ENCODE results near the gene ASPM.
"Not testable (repeated sequence)": the region's sequence is repeated elsewhere in the genome, so short reads cannot be mapped to it uniquely, and the experiment has no call there.

The ASPM gene

DNA sequence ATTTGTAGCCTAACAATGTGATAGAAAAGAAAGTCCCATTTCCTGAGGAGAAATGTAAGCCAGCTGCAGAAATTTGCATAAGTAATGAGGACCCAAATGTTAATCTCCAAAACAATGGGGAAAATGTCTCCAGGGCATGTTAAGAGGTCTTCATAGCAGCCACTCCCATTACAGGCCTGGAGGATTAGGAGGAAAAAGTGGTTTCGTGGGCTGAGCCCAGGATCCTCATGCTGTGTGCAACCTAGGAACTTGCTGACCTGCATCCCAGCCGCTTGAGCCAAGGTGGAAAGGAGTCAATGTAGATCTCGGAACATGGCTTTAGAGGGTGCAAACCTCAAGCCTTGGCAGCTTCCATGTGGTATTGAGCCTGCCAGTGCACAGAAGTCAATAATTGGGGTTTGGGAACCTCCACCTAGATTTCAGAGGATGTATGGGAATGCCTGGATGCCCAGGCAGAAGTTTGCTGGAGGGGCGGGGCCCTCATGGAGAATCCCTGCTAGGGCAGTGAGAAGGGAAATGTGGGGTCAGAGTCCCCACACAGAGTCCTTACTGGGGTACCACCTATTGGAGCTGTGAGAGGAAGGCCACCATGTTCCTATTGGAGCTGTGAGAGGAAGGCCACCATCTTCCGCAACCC, 65.2 kb downstream of the ASPM start:
- no peak for DNase-seq (ENCODE audit: low read depth in 1 of 2, low spot score in 1 of 2)

DNA sequence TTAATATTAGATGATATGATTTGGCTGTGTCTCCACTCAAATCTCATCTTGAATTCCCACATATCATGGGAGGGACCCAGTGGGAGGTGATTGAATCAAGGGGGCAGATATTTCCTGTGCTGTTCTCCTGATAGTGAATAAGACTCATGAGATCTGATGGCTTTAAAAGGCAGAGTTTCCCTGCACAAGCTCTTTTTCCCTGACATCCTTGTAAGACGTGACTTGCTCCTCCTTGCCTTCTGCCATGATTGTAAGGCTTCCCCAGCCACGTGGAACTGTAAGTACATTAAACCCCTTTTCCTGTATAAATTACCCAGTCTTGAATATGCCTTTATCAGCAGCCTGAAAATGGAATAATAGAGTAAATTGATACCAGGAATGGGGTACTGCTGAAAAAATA, 66.1 kb downstream of the ASPM start:
- no peak for DNase-seq (ENCODE audit: low read depth in 1 of 2, low spot score in 1 of 2)

DNA sequence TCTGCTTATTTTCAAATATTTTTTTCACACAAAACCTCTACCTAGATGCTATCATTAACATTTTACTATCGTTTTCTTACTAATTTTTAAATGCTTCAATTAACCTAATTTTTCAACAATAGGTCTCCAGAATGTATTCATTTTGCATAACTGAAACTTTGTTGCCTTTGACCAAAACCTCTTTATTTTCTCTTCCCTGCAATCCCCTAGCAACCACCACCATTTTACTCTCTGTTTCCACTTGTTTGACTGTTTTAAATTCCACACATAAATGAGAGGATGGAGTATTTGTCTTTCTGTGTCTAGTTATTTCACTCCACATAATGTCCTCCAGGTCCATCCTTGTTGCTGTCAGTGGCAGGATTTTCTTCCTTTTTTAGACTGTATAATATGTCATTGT, 69.9 kb downstream of the ASPM start:
- no peak for DNase-seq (ENCODE audit: low read depth in 1 of 2, low spot score in 1 of 2)

DNA sequence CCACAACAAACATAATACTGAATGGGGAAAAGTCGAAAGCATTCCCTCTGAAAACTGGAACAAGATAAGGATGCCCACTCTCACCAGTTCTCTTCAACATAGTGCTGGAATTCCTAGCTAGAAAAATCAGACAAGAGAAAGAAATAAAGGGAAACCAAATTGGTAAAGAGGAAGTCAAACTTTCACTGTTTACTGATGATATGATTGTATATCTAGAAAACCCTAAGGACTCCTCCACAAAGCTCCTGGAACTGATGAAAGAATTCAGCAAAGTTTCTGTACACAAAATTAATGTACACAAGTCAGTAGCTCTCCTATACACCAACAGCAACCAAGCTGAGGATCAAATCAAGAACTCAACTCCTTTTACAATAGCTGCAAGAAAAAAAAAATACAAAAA, 72.5 kb downstream of the ASPM start:
- DNase-seq (ENCODE audit: low read depth in 1 of 2, low spot score in 1 of 2), result no peak

DNA sequence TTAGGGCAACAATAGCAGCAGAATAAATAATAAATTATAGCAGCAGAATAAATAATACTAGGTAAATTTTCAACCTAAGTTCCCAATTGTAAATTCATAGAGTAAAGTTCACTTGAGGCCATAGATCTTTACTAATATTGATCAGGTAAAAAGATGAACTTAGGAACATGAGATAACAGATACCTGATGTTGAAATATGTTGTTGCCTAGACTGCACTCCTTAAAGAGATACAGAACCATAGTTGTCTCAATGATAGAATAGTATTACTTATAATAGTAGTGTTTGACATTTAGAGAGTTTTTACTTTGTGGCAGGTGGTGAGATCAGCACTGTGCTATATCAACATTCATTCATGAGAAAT, 79.0 kb downstream of the ASPM start:
- no peak for DNase-seq (ENCODE audit: low read depth in 1 of 2, low spot score in 1 of 2)

DNA sequence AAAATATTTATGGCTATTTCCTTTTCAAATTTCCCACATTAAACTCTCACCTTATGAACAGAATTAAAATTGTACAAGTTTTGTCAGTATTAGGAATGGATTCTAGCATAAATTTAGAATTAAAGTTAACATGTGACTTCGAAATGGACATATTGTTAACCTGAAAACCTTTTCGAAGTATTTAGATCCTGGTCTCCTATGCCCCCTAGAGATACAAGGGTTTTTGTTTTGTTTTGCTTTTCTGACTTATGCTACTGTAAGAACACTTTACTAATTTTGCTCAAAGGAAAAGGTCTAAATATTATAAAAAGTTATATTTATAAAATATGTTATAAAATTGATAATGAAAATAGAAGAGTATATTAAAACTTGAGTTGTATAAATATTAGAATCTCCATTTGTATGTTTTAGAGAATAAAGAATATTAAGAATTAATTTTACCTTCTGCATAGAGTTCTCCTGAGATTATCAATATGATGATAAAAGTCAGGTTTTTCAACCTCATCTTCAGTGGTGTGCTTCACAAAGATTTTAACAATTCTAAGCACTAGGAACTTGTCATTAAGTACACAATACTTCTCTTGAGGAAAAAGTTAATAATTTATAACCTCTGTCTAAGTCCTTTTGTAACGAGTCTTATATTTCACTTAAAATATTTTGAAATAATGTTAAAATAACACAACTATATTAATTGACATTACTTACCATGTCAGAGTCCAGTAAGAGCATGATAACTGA, 79.6 kb downstream of the ASPM start, which contains the start of gene F13B:
Gene F13B (minus strand): TSS at position 542 of the 738 bp plus-strand sequence. CDS start 37 bp downstream, at position 505.
- DNase-seq (ENCODE audit: low read depth in 1 of 2, low spot score in 1 of 2), result no peak

DNA sequence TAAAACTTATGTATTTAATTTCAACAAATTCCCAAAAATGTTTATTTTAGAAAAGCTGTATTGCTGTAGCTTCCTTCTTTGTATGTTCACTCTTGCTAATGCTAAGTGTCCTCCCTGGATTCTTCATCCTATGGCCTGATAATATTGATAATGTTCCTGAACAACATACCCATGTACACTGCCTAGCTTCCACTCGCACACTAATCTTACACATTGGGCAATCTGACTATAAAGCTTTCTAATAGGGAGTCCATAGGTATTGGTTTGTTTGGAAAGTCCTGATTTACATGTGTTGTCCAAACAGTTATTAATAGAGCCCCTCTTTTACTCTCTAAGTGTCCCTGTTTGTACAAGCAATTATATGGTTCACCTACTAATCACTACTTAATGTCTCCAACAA, 80.2 kb downstream of the ASPM start:
- DNase-seq (ENCODE audit: low read depth in 1 of 2, low spot score in 1 of 2), result no peak

DNA sequence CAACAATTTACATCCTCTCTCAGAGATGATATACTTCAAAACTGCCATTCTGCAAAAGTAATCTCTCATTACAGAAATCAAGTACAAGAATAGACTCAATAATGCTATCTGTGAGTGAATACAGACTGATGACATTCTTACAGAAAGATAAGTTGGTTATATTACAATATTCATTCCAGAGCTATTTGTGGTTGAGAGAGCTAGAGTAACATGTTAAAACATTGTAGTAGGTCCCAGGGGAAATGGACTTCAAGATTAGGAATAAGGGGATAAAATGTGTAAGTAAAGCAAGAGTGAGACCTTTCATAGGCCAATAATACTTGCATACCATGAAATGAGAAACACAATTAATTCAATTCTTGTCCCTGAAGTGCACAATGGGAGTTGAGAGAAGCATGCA, 80.9 kb downstream of the ASPM start:
- no peak for DNase-seq (ENCODE audit: low read depth in 1 of 2, low spot score in 1 of 2)

DNA sequence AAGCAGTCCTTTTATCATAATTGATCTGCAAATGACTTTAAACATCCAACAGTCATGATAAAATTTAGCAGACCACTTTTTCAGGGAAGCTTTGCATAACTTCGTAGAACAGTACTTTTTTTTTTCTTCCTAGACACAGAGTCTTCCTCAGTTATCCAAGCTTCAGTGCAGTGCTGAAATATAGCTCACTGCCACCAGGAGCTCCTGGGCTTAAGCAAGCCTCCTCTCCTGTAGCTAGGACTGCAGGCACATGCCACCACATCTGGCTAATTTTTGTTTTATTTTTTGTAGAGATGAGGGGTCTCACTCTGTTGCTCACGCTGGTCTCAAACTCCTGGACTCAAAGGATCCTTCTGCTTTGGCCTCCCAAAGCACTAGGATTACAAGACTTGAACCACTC, 83.3 kb downstream of the ASPM start:
- no peak for DNase-seq (ENCODE audit: low read depth in 1 of 2, low spot score in 1 of 2)

DNA sequence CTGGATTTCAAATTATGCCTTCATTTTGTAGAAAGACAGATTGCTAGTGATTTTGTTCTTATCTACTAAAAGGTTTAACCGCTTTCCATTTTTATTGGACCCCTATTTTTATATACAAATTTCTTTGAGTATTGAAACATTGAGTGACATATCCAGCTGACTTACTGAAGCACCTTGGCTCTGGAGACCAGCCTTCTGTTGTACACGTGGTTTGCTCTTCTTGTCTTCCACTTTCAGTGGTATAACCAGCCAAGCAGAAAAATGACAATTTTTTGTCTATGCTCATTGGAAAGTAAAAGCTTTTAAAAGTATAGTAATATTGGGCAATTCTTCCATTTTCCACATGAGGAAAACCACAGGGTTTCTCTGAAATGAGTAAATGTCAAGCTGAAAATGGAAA, 83.8 kb downstream of the ASPM start:
- no peak for DNase-seq (ENCODE audit: low read depth in 1 of 2, low spot score in 1 of 2)

DNA sequence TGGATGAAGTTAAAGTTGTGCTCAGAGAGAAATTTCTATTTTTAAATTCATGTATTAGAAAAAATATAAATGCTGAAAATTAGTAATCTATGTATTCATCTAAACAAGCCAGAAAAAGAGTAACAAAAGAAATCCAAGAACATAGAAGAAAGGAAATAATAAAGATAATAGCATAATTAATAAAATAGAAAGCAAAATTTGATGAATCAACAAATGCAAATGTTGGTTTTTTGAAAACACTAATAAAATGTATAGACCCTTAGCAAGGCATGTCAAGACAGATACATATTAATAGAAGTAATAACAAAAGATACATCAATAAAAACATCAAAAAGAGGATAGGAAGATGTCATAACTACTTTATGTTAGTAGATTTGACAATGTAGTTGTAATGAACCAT, 97.4 kb downstream of the ASPM start:
- DNase-seq (ENCODE audit: low read depth in 1 of 2, low spot score in 1 of 2), result no peak

DNA sequence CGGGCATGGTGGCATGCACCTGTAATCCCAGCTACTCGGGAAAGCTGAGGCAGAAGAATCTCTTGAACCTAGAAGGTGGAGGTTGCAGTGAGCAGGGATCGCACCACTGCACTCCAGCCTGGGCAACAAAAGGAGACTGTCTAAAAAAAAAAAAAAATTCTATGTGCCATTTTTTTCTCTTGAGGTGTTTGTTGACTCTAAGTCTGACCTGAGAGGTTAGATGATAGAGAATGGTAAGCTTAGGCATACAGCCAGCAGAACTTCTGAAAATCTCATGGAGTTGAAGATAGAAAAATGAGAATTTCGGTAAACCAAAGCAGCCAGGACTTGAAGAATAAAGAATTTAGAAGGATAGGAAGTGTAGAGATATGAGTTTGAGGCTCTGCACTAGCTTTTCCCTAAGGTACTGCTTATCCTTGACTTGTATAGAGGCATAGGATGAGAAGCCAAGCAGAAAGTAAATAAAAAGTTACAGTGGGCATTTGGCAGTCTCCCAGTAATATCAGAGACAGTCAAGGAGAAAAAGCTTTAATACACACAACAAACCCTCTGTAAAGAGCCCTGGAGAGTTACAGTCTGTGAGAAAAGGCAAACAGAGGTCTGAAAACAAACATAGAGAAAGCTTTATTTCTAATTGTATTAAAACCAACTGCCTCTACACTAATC, 103.7 kb downstream of the ASPM start:
- no peak for DNase-seq (ENCODE audit: low read depth in 1 of 2, low spot score in 1 of 2)

DNA sequence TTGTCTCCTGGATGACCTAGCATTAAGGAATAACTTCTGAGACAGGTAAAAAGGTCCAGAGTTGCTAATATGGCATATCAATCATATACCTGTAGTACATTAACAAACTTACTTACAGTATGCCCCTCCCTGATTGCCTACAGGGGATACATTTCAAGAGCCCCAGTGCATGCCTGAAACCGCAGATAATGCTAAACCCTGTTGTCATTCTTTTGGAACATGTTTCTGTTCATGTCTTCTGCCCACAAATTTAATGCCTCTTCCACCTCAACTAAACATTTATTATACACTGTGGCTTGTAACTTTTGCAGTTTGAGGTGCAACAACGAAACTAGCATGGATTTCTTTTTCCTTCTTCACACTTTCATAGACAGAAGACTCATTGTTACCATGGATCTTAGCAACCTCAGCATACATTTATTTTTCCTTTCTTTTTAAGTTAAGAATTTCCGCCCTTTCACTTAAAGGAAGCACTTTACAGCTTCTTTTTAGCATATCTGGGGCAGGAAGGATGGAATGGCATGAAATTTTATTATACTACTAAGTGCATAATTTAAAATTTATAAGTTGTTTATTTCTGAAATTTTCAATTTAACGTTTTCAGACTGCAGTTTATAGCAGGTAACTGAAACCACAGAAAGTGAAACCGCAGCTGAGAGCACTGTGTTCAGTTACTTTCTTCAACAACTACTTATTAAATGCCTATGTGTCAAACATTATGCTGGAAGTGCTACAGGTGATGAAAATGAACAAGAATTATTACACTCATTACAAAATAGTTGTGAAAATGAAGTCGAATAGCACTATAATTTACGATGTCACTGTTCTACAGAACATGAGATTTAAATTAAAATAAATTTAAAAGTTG, 104.7 kb downstream of the ASPM start:
- DNase-seq (ENCODE audit: low read depth in 1 of 2, low spot score in 1 of 2), result no peak

DNA sequence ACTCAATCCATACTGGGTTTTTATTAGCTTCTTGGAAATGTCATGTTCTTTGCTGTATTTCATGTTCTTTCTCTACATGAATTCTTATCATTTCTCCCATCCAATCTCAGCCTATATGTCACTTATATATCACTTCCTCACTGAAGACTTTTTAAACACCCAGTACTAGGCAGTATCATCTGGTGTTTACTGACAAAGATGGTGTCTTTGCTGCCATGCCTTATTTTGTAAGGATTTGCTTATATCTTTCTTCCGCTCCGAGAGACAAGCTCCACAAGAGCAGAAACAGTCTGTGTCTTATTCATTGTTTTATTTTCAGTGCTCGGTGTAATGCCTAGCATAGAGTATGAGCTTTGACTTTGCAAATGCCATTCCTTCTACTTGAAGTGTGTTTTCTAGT, 109.6 kb downstream of the ASPM start:
- no peak for DNase-seq (ENCODE audit: low read depth in 1 of 2, low spot score in 1 of 2)

DNA sequence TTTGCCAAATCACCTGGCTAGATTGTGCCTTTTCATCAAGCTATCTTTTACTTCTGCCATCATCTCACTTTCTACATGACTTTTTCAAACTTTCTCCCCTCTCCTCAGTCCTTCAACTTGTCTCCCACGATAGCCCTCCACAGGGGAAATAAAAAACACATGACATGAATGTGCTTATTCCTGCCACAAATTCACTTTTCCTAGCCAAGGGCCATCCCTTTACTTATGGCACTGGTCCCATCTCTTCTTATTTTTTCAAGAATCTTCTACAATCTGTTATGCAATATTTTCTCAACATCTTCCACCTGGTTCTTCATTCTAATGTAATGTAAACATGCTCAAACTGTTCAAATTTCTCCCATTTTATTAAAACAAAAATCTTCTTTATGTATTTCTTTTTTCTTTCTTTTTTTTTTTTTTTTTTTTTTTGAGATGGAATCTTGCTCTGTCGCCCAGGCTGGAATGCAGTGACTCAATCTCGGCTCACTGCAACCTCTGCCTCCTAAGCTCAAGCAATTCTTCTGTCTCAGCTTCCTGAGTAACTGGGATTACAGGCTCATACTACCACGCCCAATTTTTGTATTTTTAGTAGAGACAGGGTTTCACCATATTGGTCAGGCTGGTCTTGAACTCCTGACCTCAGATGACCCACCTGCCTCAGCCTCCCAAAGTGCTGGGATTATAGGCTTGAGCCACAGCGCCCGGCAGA, 111.7 kb downstream of the ASPM start:
- DNase-seq (ENCODE audit: low read depth in 1 of 2, low spot score in 1 of 2), result not testable (repeated sequence)

Measured in activated T-helper 1 cell treated with anti-CD3 and anti-CD28 coated beads, Interleukin-2, amount 50 U/mL, for 16 hours (primary cell).